ENCODE results near the gene VPS9D1. TPM values are rescaled to one million over a fixed set of nuclear protein-coding genes. Genes with fewer than 3 reads are reported as not detected.
A peak's percentile ranks its signal among the peaks of the same experiment; 100 is the strongest.

Gene VPS9D1
- total RNA-seq, 1 experiment from 2014 or later, result 4.8 TPM

DNA sequence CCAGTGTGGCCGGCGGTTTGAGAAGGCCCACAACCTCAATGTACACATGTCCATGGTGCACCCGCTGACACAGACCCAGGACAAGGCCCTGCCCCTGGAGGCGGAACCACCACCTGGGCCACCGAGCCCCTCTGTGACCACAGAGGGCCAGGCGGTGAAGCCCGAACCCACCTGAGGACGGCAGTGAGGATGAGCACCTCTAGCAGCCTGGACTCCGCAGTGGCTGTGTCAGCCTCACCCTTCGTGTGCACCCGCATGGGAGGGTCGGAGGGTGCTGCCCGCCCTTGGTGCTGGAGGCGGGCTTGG is 17.3 kb upstream of the VPS9D1 start:
- H3K9me2 ChIP-seq (replicated peaks; ENCODE audit: insufficient read depth, low read length), result no peaks in the 10 kb centered on the region
- no peak overlapping the region for H3K4me2 ChIP-seq (ENCODE audit: low read depth, low read length, poor library complexity, severe bottlenecking)
- H3K36me3 ChIP-seq (ENCODE audit: insufficient read depth, low read length), result peaks cover 56% of the 10 kb centered on the region
- no peak overlapping the region for H3K27ac ChIP-seq (ENCODE audit: low read length)
- H3K79me2 ChIP-seq (ENCODE audit: low read length), result peaks cover 4% of the 10 kb centered on the region
- peak; percentile 38 for DNase-seq
- H3K4me3 ChIP-seq (ENCODE audit: low read length), result no peak overlapping the region
- no peaks in the 10 kb centered on the region for H3K27me3 ChIP-seq (ENCODE audit: low read length)
- no peaks in the 10 kb centered on the region for H3K9me3 ChIP-seq (ENCODE audit: low read length)
- no peak overlapping the region for H2AFZ ChIP-seq (ENCODE audit: low read length)
- H4K20me1 ChIP-seq (ENCODE audit: insufficient read depth, low read depth, low read length), result no peaks in the 10 kb centered on the region
- no peaks in the 10 kb centered on the region for H3K4me1 ChIP-seq (ENCODE audit: low read length)
- H3K9ac ChIP-seq (ENCODE audit: low read length), result no peak overlapping the region

DNA sequence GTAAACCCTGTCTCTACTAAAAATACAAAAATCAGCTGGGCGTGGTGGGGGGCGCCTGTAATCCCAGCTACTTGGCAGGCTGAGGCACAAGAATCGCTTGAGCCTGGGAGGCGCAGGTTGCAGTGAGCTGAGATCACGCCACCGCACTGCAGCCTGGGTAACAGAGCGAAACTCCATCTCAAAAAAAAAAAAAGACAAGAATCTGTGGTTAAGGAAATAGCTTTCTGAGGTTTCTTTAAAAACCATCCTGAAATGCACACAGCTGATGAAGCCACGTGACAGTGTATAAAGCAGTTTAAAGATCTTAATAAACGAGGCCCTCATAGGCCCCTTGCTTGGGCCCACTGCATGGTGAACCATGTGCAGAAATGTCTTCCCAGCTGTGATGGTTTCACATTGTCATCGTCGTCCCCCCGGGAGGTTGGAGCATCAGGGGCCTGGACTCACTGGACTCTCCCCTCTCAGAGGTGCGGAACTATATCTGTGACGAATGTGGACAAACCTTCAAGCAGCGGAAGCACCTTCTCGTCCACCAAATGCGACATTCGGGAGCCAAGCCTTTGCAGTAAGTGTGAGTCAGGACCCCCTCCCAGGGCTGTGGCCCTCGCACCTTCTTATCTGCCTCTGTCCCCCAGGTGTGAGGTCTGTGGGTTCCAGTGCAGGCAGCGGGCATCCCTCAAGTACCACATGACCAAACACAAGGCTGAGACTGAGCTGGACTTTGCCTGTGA is 16.8 kb upstream of the VPS9D1 start:
- no peaks in the 10 kb centered on the region for H3K4me1 ChIP-seq (ENCODE audit: low read length)
- DNase-seq, result peak; percentile 42

DNA sequence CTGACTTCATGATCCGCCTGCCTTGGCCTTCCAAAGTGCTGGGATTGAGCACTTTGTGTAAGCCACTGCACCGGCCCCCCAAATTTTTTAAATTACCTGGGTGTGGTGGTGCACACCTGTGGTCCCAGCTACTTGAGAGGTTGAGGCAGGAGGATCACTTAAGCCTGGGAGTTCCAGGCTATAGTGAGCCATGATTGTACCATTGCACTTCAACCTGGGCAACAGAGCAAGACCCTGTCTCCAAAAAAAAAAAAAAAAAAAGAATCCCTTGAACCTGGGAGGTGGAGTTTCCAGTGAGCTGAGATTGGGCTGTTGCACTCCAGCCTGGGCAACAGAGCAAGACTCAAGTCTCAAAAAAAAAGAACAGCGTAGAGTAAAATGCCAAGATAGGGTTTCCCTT is 15.9 kb upstream of the VPS9D1 start:
- peaks cover 4% of the 10 kb centered on the region for H3K79me2 ChIP-seq (ENCODE audit: low read length)
- no peak overlapping the region for H2AFZ ChIP-seq (ENCODE audit: low read length)
- peaks cover 54% of the 10 kb centered on the region for H3K36me3 ChIP-seq (ENCODE audit: insufficient read depth, low read length)
- no peak overlapping the region for H3K9ac ChIP-seq (ENCODE audit: low read length)
- H3K4me2 ChIP-seq (ENCODE audit: low read depth, low read length, poor library complexity, severe bottlenecking), result no peak overlapping the region
- DNase-seq, result no peak
- H4K20me1 ChIP-seq (ENCODE audit: insufficient read depth, low read depth, low read length), result no peaks in the 10 kb centered on the region
- H3K4me3 ChIP-seq (ENCODE audit: low read length), result no peak overlapping the region
- no peaks in the 10 kb centered on the region for H3K9me2 ChIP-seq (replicated peaks; ENCODE audit: insufficient read depth, low read length)
- no peak overlapping the region for H3K27ac ChIP-seq (ENCODE audit: low read length)
- no peaks in the 10 kb centered on the region for H3K4me1 ChIP-seq (ENCODE audit: low read length)
- H3K9me3 ChIP-seq (ENCODE audit: low read length), result no peaks in the 10 kb centered on the region
- no peaks in the 10 kb centered on the region for H3K27me3 ChIP-seq (ENCODE audit: low read length)

More for the DNA sequence above, 16.8 kb upstream of the VPS9D1 start:
- Histone ChIP-seq H4K20me1 (ENCODE audit: insufficient read depth, low read depth, low read length) (no peaks in the 10 kb centered on the region), H3K27me3 (ENCODE audit: low read length) (no peaks in the 10 kb centered on the region), H3K9me2 (replicated peaks; ENCODE audit: insufficient read depth, low read length) (no peaks in the 10 kb centered on the region), H3K4me2 (ENCODE audit: low read depth, low read length, poor library complexity, severe bottlenecking) (no peak overlapping the region), H3K36me3 (ENCODE audit: insufficient read depth, low read length) (peaks cover 56% of the 10 kb centered on the region), H3K27ac (ENCODE audit: low read length) (no peak overlapping the region), H2AFZ (ENCODE audit: low read length) (no peak overlapping the region), H3K9me3 (ENCODE audit: low read length) (no peaks in the 10 kb centered on the region), H3K79me2 (ENCODE audit: low read length) (peaks cover 4% of the 10 kb centered on the region), H3K9ac (ENCODE audit: low read length) (no peak overlapping the region), H3K4me3 (ENCODE audit: low read length) (no peak overlapping the region)

DNA sequence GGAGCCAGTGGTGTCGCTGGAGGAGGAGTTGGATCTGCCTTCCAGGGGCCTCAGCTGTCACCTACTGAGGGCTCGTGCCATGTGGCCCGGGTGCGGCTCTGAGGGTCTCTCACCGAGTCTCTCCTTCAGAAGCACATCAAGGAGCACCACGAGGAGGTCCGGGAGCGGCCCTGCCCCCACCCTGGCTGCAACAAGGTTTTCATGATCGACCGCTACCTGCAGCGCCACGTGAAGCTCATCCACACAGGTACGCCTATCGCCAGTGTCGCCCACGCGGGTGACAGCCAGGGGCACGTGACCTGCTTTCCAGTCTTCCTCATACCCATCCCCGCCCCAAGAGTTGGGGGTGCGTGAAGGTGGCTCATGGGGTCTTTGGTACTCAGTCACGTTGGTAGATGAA is 13.1 kb upstream of the VPS9D1 start:
- Histone ChIP-seq H3K9ac (ENCODE audit: low read length) (no peak overlapping the region), H3K79me2 (ENCODE audit: low read length) (peaks cover 4% of the 10 kb centered on the region), H4K20me1 (ENCODE audit: insufficient read depth, low read depth, low read length) (no peaks in the 10 kb centered on the region)

DNA sequence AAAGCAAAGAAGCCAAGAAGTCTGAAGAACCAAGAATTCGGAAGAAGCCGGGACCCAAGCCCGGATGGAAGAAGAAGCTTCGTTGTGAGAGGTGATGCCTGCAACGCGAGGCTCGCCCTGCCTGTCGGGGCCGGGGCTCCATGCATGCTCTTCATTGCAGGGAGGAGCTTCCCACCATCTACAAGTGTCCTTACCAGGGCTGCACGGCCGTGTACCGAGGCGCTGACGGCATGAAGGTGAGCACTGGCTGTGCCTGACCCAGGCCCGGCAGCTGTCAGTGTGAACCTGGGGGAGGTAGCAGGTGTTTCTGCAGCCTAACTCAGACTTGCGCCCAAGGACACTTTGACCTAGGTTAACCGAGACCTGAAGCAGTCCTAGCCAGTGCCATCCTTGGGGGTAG is 12.6 kb upstream of the VPS9D1 start:
- H3K9ac ChIP-seq (ENCODE audit: low read length), result no peak overlapping the region
- H3K9me2 ChIP-seq (replicated peaks; ENCODE audit: insufficient read depth, low read length), result no peaks in the 10 kb centered on the region
- no peaks in the 10 kb centered on the region for H3K4me1 ChIP-seq (ENCODE audit: low read length)
- H3K27me3 ChIP-seq (ENCODE audit: low read length), result no peaks in the 10 kb centered on the region
- no peak overlapping the region for H3K4me3 ChIP-seq (ENCODE audit: low read length)
- no peaks in the 10 kb centered on the region for H3K9me3 ChIP-seq (ENCODE audit: low read length)
- no peaks in the 10 kb centered on the region for H4K20me1 ChIP-seq (ENCODE audit: insufficient read depth, low read depth, low read length)
- DNase-seq, result no peak
- peaks cover 4% of the 10 kb centered on the region for H3K79me2 ChIP-seq (ENCODE audit: low read length)
- H3K4me2 ChIP-seq (ENCODE audit: low read depth, low read length, poor library complexity, severe bottlenecking), result no peak overlapping the region
- peaks cover 30% of the 10 kb centered on the region for H3K36me3 ChIP-seq (ENCODE audit: insufficient read depth, low read length)
- H3K27ac ChIP-seq (ENCODE audit: low read length), result no peak overlapping the region
- H2AFZ ChIP-seq (ENCODE audit: low read length), result no peak overlapping the region

More for the DNA sequence above, 13.1 kb upstream of the VPS9D1 start:
- no peak overlapping the region for H3K27ac ChIP-seq (ENCODE audit: low read length)
- no peaks in the 10 kb centered on the region for H3K4me1 ChIP-seq (ENCODE audit: low read length)
- no peak overlapping the region for H3K4me2 ChIP-seq (ENCODE audit: low read depth, low read length, poor library complexity, severe bottlenecking)
- peaks cover 34% of the 10 kb centered on the region for H3K36me3 ChIP-seq (ENCODE audit: insufficient read depth, low read length)
- H3K4me3 ChIP-seq (ENCODE audit: low read length), result no peak overlapping the region
- H2AFZ ChIP-seq (ENCODE audit: low read length), result no peak overlapping the region
- H3K9me2 ChIP-seq (replicated peaks; ENCODE audit: insufficient read depth, low read length), result no peaks in the 10 kb centered on the region
- no peak for DNase-seq
- no peaks in the 10 kb centered on the region for H3K9me3 ChIP-seq (ENCODE audit: low read length)
- no peaks in the 10 kb centered on the region for H3K27me3 ChIP-seq (ENCODE audit: low read length)

- Histone ChIP-seq H4K20me1 (ENCODE audit: insufficient read depth, low read depth, low read length) (no peaks in the 10 kb centered on the region), H3K4me2 (ENCODE audit: low read depth, low read length, poor library complexity, severe bottlenecking) (no peak overlapping the region), H3K27me3 (ENCODE audit: low read length) (no peaks in the 10 kb centered on the region), H3K27ac (ENCODE audit: low read length) (no peak overlapping the region), H3K4me3 (ENCODE audit: low read length) (no peak overlapping the region), H3K9me2 (replicated peaks; ENCODE audit: insufficient read depth, low read length) (no peaks in the 10 kb centered on the region), H3K79me2 (ENCODE audit: low read length) (peaks cover 4% of the 10 kb centered on the region), H3K36me3 (ENCODE audit: insufficient read depth, low read length) (peaks cover 25% of the 10 kb centered on the region), H3K9ac (ENCODE audit: low read length) (no peak overlapping the region), H3K9me3 (ENCODE audit: low read length) (no peaks in the 10 kb centered on the region), H3K4me1 (ENCODE audit: low read length) (no peaks in the 10 kb centered on the region), H2AFZ (ENCODE audit: low read length) (no peak overlapping the region)
- DNase-seq, result no peak
Measured at GRCh38 chr16:89732918-89733242, 12.2 kb upstream of the VPS9D1 start.

DNA sequence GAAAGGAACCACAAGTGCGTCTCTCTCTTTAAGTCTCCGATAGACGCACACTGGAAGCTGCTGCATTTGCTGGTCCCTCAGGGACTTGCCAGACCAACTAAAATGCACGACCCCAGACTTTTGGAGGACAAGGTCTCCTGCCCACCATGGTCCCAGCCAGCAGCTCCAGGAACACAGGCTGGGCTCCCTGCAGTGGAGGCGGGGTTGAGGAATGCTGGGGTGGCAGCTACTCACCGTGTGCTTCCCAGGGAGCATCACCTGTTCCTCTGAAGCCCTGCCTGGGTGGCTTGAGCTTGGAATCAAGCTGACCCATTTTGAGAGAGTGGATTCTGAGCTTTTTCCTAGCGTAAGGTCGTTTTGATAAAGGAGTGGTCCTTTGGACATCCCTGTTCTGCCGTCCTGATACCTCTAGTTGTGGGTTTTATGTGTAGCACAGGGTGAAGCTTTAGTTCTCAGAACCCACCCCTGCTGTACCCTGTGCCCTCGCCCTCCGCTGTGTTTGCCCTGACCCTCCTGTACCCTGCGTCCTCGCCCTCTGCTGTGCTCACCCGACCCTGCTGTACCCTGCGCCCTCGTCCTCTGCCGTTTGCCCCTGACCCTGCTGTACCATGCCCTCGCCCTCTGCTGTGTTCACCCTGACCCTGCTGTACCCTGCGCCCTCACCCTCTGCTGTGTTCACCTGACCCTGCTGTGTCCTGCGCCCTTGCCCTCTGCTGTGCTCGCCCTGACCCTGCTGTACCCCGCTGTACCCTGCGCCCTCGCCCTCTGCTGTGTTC is 11.6 kb upstream of the VPS9D1 start:
- Histone ChIP-seq H3K9ac (ENCODE audit: low read length) (no peak overlapping the region), H2AFZ (ENCODE audit: low read length) (no peak overlapping the region), H3K4me1 (ENCODE audit: low read length) (no peaks in the 10 kb centered on the region), H3K27ac (ENCODE audit: low read length) (no peak overlapping the region), H3K79me2 (ENCODE audit: low read length) (peaks cover 4% of the 10 kb centered on the region), H4K20me1 (ENCODE audit: insufficient read depth, low read depth, low read length) (no peaks in the 10 kb centered on the region), H3K27me3 (ENCODE audit: low read length) (no peaks in the 10 kb centered on the region), H3K4me2 (ENCODE audit: low read depth, low read length, poor library complexity, severe bottlenecking) (no peak overlapping the region), H3K36me3 (ENCODE audit: insufficient read depth, low read length) (peaks cover 28% of the 10 kb centered on the region), H3K9me2 (replicated peaks; ENCODE audit: insufficient read depth, low read length) (no peaks in the 10 kb centered on the region), H3K4me3 (ENCODE audit: low read length) (no peak overlapping the region), H3K9me3 (ENCODE audit: low read length) (no peaks in the 10 kb centered on the region)
- no peak for DNase-seq

GRCh38 chr16:89730610-89731234 is 10.0 kb upstream of the VPS9D1 start:
- Histone ChIP-seq H2AFZ (ENCODE audit: low read length) (no peak overlapping the region), H3K9me2 (replicated peaks; ENCODE audit: insufficient read depth, low read length) (no peaks in the 10 kb centered on the region), H3K79me2 (ENCODE audit: low read length) (no peaks in the 10 kb centered on the region), H3K4me2 (ENCODE audit: low read depth, low read length, poor library complexity, severe bottlenecking) (no peak overlapping the region), H4K20me1 (ENCODE audit: insufficient read depth, low read depth, low read length) (no peaks in the 10 kb centered on the region), H3K9ac (ENCODE audit: low read length) (no peak overlapping the region), H3K27me3 (ENCODE audit: low read length) (no peaks in the 10 kb centered on the region), H3K4me3 (ENCODE audit: low read length) (no peak overlapping the region), H3K36me3 (ENCODE audit: insufficient read depth, low read length) (peaks cover 19% of the 10 kb centered on the region; the same call in 1 of the 2 replicates), H3K9me3 (ENCODE audit: low read length) (no peaks in the 10 kb centered on the region), H3K4me1 (ENCODE audit: low read length) (no peaks in the 10 kb centered on the region), H3K27ac (ENCODE audit: low read length) (no peak overlapping the region)
- no peak for DNase-seq

All from Karpas-422 (cell line).